Measurements from ENCODE around the gene ADAM22.
A peak's percentile ranks its signal among the peaks of the same experiment; 100 is the strongest.

ADAM22 gene

DNA sequence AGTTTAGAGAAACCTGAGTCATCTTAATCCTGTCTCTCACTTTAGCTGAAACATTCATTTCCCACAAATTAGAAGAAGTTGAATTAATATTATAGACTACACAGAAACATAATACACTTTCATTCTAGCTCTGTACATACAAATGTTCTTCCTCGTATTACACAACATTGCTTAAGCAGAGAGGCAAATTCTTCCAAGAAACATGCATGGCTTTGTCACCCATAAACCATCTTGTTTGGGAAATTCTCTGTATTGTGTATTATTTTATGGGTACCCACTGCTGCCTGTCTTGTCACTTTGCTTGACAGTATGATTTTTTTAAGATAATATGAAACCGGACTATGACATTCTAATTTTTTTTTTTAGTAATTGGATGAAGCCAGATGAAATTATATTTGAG is 181.8 kb downstream of the ADAM22 start:
- Histone ChIP-seq H3K36me3 (ENCODE audit: insufficient read depth) (no peaks in the 10 kb centered on the region), H3K27ac (peak overlapping the region; percentile 2; the same call in 1 of the 2 replicates), H3K27me3 (ENCODE audit: insufficient read depth, low read depth) (no peaks in the 10 kb centered on the region), H3K9ac (no peak overlapping the region), H2AFZ (ENCODE audit: low read depth) (no peak overlapping the region), H4K20me1 (ENCODE audit: insufficient read depth) (no peaks in the 10 kb centered on the region), H3K4me2 (no peak overlapping the region), H3K4me3 (IDR thresholded peaks at IDR 0.05; ENCODE audit: insufficient read depth, low read depth, low read length) (no peak overlapping the region), H3K4me1 (ENCODE audit: low read depth, poor library complexity, severe bottlenecking) (peaks cover 19% of the 10 kb centered on the region), H3K79me2 (ENCODE audit: insufficient read depth, low read depth) (no peaks in the 10 kb centered on the region)
- TF ChIP-seq, protein P1, sequence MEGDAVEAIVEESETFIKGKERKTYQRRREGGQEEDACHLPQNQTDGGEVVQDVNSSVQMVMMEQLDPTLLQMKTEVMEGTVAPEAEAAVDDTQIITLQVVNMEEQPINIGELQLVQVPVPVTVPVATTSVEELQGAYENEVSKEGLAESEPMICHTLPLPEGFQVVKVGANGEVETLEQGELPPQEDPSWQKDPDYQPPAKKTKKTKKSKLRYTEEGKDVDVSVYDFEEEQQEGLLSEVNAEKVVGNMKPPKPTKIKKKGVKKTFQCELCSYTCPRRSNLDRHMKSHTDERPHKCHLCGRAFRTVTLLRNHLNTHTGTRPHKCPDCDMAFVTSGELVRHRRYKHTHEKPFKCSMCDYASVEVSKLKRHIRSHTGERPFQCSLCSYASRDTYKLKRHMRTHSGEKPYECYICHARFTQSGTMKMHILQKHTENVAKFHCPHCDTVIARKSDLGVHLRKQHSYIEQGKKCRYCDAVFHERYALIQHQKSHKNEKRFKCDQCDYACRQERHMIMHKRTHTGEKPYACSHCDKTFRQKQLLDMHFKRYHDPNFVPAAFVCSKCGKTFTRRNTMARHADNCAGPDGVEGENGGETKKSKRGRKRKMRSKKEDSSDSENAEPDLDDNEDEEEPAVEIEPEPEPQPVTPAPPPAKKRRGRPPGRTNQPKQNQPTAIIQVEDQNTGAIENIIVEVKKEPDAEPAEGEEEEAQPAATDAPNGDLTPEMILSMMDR (conservative IDR thresholded peaks at IDR 0.05; ENCODE audit: low read depth, low read length): no peak

DNA sequence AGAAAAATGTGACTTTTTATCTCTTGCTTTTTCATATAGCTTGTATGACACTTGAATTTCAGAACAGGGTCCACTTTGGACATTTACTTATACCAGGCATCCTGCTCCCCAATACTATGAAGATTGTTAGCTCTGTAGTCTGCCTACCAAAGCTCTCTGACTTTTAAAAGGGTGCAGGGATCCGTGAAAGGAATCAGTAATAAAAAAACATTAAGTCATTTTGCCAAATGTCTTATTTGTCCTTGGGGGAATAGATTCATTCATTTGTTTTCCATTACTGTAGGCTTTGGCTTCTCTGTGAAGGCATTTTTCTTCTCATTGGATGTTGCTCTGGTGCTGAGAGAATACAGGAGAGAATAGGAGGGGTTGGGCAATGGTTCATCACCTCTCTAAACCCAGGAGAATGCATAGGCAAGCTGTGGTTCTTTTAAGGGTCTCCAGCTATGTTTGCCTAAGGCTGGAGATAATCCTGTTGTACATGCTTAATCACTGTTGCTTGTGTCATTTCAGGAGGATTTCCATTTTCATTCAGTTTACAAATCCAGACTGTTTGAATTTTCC is 182.3 kb downstream of the ADAM22 start:
- Histone ChIP-seq H3K4me3 (IDR thresholded peaks at IDR 0.05; ENCODE audit: insufficient read depth, low read depth, low read length) (no peak overlapping the region), H3K9ac (no peak overlapping the region), H3K27me3 (ENCODE audit: insufficient read depth, low read depth) (no peaks in the 10 kb centered on the region), H3K79me2 (ENCODE audit: insufficient read depth, low read depth) (no peaks in the 10 kb centered on the region), H4K20me1 (ENCODE audit: insufficient read depth) (no peaks in the 10 kb centered on the region), H3K4me2 (no peak overlapping the region), H3K4me1 (ENCODE audit: low read depth, poor library complexity, severe bottlenecking) (peaks cover 15% of the 10 kb centered on the region), H3K27ac (no peak overlapping the region), H2AFZ (ENCODE audit: low read depth) (no peak overlapping the region), H3K36me3 (ENCODE audit: insufficient read depth) (no peaks in the 10 kb centered on the region)
- TF ChIP-seq, protein P1 (conservative IDR thresholded peaks at IDR 0.05; ENCODE audit: low read depth, low read length): no peak

- Histone ChIP-seq H3K36me3 (ENCODE audit: insufficient read depth) (no peaks in the 10 kb centered on the region), H3K4me3 (IDR thresholded peaks at IDR 0.05; ENCODE audit: insufficient read depth, low read depth, low read length) (no peak overlapping the region), H3K4me1 (ENCODE audit: low read depth, poor library complexity, severe bottlenecking) (peaks cover 15% of the 10 kb centered on the region), H3K27me3 (ENCODE audit: insufficient read depth, low read depth) (no peaks in the 10 kb centered on the region), H4K20me1 (ENCODE audit: insufficient read depth) (no peaks in the 10 kb centered on the region), H3K4me2 (no peak overlapping the region), H3K79me2 (ENCODE audit: insufficient read depth, low read depth) (no peaks in the 10 kb centered on the region), H2AFZ (ENCODE audit: low read depth) (no peak overlapping the region), H3K27ac (no peak overlapping the region), H3K9ac (no peak overlapping the region)
- TF ChIP-seq, protein P1 (conservative IDR thresholded peaks at IDR 0.05; ENCODE audit: low read depth, low read length): no peak
Observed at GRCh38 chr7:88117325-88117724, 183.3 kb downstream of the ADAM22 start.

- TF ChIP-seq, protein P1 (conservative IDR thresholded peaks at IDR 0.05; ENCODE audit: low read depth, low read length): no peak
- H3K4me1 ChIP-seq (ENCODE audit: low read depth, poor library complexity, severe bottlenecking): no peaks in the 10 kb centered on the region
- no peaks in the 10 kb centered on the region for H4K20me1 ChIP-seq (ENCODE audit: insufficient read depth)
- H3K27me3 ChIP-seq (ENCODE audit: insufficient read depth, low read depth): no peaks in the 10 kb centered on the region
- no peak overlapping the region for H2AFZ ChIP-seq (ENCODE audit: low read depth)
- no peaks in the 10 kb centered on the region for H3K36me3 ChIP-seq (ENCODE audit: insufficient read depth)
- no peak overlapping the region for H3K9ac ChIP-seq
- no peaks in the 10 kb centered on the region for H3K79me2 ChIP-seq (ENCODE audit: insufficient read depth, low read depth)
- H3K27ac ChIP-seq: no peak overlapping the region
- H3K4me2 ChIP-seq: no peak overlapping the region
- no peak overlapping the region for H3K4me3 ChIP-seq (IDR thresholded peaks at IDR 0.05; ENCODE audit: insufficient read depth, low read depth, low read length)
Observed at GRCh38 chr7:88121335-88121734, 187.3 kb downstream of the ADAM22 start.
